HCT116 (cell line): ENCODE results near the gene GSTA3. TPM values are rescaled to one million over a fixed set of nuclear protein-coding genes. Genes with fewer than 3 reads are reported as not detected.
"Not testable (repeated sequence)": the region's sequence is repeated elsewhere in the genome, so short reads cannot be mapped to it uniquely, and the experiment has no call there.

Experiments
- ATAC-seq: fragments of 200-7000 bp; cut with Tn5 transposase; 2 replicates; pipeline ENCODE4 v1.9.1; 2020; ENCODE audit warnings: mild to moderate bottlenecking, moderate library complexity
- BruUV-seq: library from RNA; stranded (reverse); fragments of 400-500 nt; replicated peaks from 2 replicates; lab custom pipeline; 2021; lab: Mats Ljungman, UMichigan
- CTCF ChIA-PET: fragments of 300-600 bp; sonication (Branson Sonifier 250); formaldehyde crosslinking; loops from one replicate; lab custom pipeline; 2021; ENCODE audit warnings: antibody characterized with exemption; lab: Charles Lee
- POLR2A ChIA-PET: fragments of 300-600, 350-600 bp; sonication (Branson Sonifier 250); formaldehyde crosslinking; loops from one replicate; lab custom pipeline; 2021; ENCODE audit warnings: antibody characterized with exemption; lab: Charles Lee
- RAD21 ChIA-PET, 2 experiments: fragments of 300-600 bp; sonication (Branson Sonifier 250); formaldehyde crosslinking; loops; one replicate each; lab custom pipeline; 2023; ENCODE audit warnings: low total read pairs in 2 of 2; ENCODE audit not compliant: uncharacterized antibody in 2 of 2, unreplicated experiment in 2 of 2, low non-redundant PET in 1 of 2; lab: Charles Lee
- DNase-seq: peaks from one replicate; pipeline ENCODE4 v3.0.0-alpha.2; 2010; ENCODE audit warnings: low read depth, low spot score
- H2AFZ ChIP-seq: fragments of 200-600 bp; shearing (Covaris generic), sonication (generic); 2 replicates; pipeline ENCODE4 v1.6.1; 2017; ENCODE audit warnings: low read depth, mixed run types, mixed read lengths, antibody characterized with exemption, low read length; ENCODE audit not compliant: poor library complexity, severe bottlenecking
- H3K27ac ChIP-seq: 2 replicates; pipeline ENCODE4 v1.5.1; 2012; ENCODE audit warnings: low read depth, low read length
- H3K27me3 ChIP-seq: fragments of 200-600 bp; sonication (generic); 2 replicates; pipeline ENCODE4 v1.6.1; 2016; ENCODE audit warnings: mixed run types, low read length, mixed read lengths; ENCODE audit not compliant: insufficient read depth
- H3K36me3 ChIP-seq, 2 experiments: fragments of 200-500 bp in 1 of 2; fragments of 200-600 bp in 1 of 2; sonication (Bioruptor generic) in 1 of 2; sonication (generic) in 1 of 2; 2 replicates each; pipeline versions ENCODE4 v1.5.1 to v1.6.1; 2014 to 2016; ENCODE audit warnings: low read length in 2 of 2, inconsistent platforms in 1 of 2, mixed read lengths in 1 of 2, mixed run types in 1 of 2; ENCODE audit not compliant: insufficient read depth in 2 of 2, control insufficient read depth in 1 of 2
- H3K4me1 ChIP-seq, 2 experiments: fragments of 200-600 bp in 1 of 2; sonication (generic) in 1 of 2; 2 replicates each; pipeline versions ENCODE4 v1.5.1 to v1.6.1; 2012 to 2017; ENCODE audit warnings: low read length in 2 of 2, inconsistent platforms in 1 of 2, mild to moderate bottlenecking in 1 of 2, mixed read lengths in 1 of 2, mixed run types in 1 of 2, moderate library complexity in 1 of 2; ENCODE audit not compliant: insufficient read depth in 2 of 2, control insufficient read depth in 1 of 2
- H3K4me2 ChIP-seq: fragments of 200-600 bp; sonication (generic); 2 replicates; pipeline ENCODE4 v1.6.1; 2017; ENCODE audit warnings: mixed run types, low read length, mixed read lengths
- H3K4me3 ChIP-seq, 2 experiments: fragments of 200-600 bp in 1 of 2; sonication (generic) in 1 of 2; replicated peaks in 1 of 2; 2 replicates each; pipeline ENCODE4 v1.5.1; 2011 to 2016; ENCODE audit warnings: low read length in 2 of 2, control low read depth in 1 of 2, low read depth in 1 of 2, mild to moderate bottlenecking in 1 of 2, mixed read lengths in 1 of 2, mixed run types in 1 of 2
- H3K79me2 ChIP-seq: fragments of 200-600 bp; sonication (generic); 2 replicates; pipeline ENCODE4 v1.6.1; 2017; ENCODE audit warnings: mild to moderate bottlenecking, mixed run types, low read length, moderate library complexity, mixed read lengths; ENCODE audit not compliant: insufficient read depth
- H3K9ac ChIP-seq: fragments of 200-600 bp; sonication (generic); 2 replicates; pipeline ENCODE4 v1.6.1; 2016; ENCODE audit warnings: low read length, mixed read lengths
- H3K9me2 ChIP-seq: fragments of 200-600 bp; sonication (generic), shearing (Covaris generic); 2 replicates; pipeline ENCODE4 v1.6.1; 2017; ENCODE audit warnings: mixed run types, mild to moderate bottlenecking, moderate library complexity; ENCODE audit not compliant: insufficient read depth
- H3K9me3 ChIP-seq, 2 experiments: fragments of 200-500 bp in 1 of 2; fragments of 200-600 bp in 1 of 2; sonication (Bioruptor generic) in 1 of 2; sonication (generic) in 1 of 2; 2 replicates each; pipeline ENCODE4 v1.6.1; 2014 to 2017; ENCODE audit warnings: low read length in 2 of 2, mixed read lengths in 2 of 2, inconsistent platforms in 1 of 2, low read depth in 1 of 2, mild to moderate bottlenecking in 1 of 2, mixed run types in 1 of 2, moderate library complexity in 1 of 2; ENCODE audit not compliant: control insufficient read depth in 1 of 2, insufficient read depth in 1 of 2
- H4K20me1 ChIP-seq: fragments of 200-600 bp; sonication (generic), shearing (Covaris generic); 2 replicates; pipeline ENCODE4 v1.6.1; 2017; ENCODE audit warnings: mixed run types, mild to moderate bottlenecking, moderate library complexity; ENCODE audit not compliant: insufficient read depth
- CBX3 ChIP-seq: IDR thresholded peaks from 2 replicates; pipeline ENCODE4 v1.6.1; 2012; ENCODE audit warnings: low read depth
- CEBPB ChIP-seq: IDR thresholded peaks from 2 replicates; pipeline ENCODE4 v1.6.1; 2012; ENCODE audit warnings: low read depth
- EGR1 ChIP-seq: IDR thresholded peaks from 2 replicates; pipeline ENCODE4 v1.6.1; 2012; ENCODE audit warnings: low read depth
- EZH2 ChIP-seq: fragments of 200-600 bp; sonication (generic); IDR thresholded peaks from 2 replicates; pipeline ENCODE4 v1.6.1; 2017; ENCODE audit warnings: antibody characterized with exemption, mixed run types
- EZH2phosphoT487 ChIP-seq: fragments of 200-600 bp; IDR thresholded peaks from 2 replicates; pipeline ENCODE4 v1.6.1; 2018; ENCODE audit warnings: antibody characterized with exemption, borderline replicate concordance
- JUND ChIP-seq: IDR thresholded peaks from 2 replicates; pipeline ENCODE4 v1.6.1; 2012
- SIN3A ChIP-seq: IDR thresholded peaks from 2 replicates; pipeline ENCODE4 v1.6.1; 2012; ENCODE audit warnings: low read depth
- SP1 ChIP-seq: IDR thresholded peaks from 2 replicates; pipeline ENCODE4 v1.6.1; 2012; ENCODE audit warnings: low read depth
- YY1 ChIP-seq: IDR thresholded peaks from 2 replicates; pipeline ENCODE4 v1.6.1; 2011; ENCODE audit warnings: low read length, low read depth, moderate library complexity, mild to moderate bottlenecking; ENCODE audit not compliant: insufficient replicate concordance; ENCODE audit errors: extremely low read depth
- ZNF274 ChIP-seq: fragments of 200-500 bp; sonication (Bioruptor generic); IDR thresholded peaks from 2 replicates; pipeline ENCODE4 v1.6.1; 2014; ENCODE audit warnings: mild to moderate bottlenecking, low read depth, low read length, inconsistent platforms
- intact Hi-C: fragments of 100-400 bp; cut with micrococcal nuclease; formaldehyde crosslinking; loops from 2 replicates; pipeline ENCODE4 v1.10.0; 2022
- total RNA-seq: library from RNA; stranded (reverse); gene quantifications from one replicate; pipeline ENCODE4 v1.2.1, GENCODE V29; 2021; ENCODE audit not compliant: unreplicated experiment
- TF ChIP-seq, protein P1 (sequence below): IDR thresholded peaks from 2 replicates; pipeline ENCODE4 v1.6.1; 2011; ENCODE audit warnings: mild to moderate bottlenecking, low read length, moderate library complexity; ENCODE audit not compliant: insufficient replicate concordance; ENCODE audit errors: extremely low read depth

Gene GSTA3
- total RNA-seq, 1 experiment from 2014 or later: not detected

DNA sequence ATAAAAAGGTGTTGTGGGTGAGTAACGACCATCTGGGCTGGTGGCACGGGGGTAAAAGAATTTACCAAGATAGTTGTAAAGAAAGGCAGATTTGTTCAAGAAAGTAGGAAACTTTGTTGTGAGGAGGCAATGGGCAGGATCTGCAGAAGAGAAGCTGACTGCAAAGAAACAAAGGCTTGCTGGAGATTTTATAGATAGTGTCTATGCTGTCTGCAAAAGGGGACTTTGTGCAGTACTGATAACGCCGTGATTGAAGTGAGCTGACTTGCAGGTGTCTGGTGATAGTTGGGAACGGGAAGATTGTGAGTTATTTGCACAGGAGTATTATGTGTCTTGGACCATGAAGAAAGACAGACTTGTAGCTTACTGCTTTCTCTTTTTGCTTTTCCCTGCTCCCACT is 36.8 kb upstream of the GSTA3 start:
- TF ChIP-seq ZNF274: no peak
- Histone ChIP-seq H4K20me1 (no peaks in the 10 kb centered on the region), H3K27ac (no peak overlapping the region), H3K4me1 (no peaks in the 10 kb centered on the region), H3K4me3 (no peak overlapping the region), H3K36me3 (no peaks in the 10 kb centered on the region), H3K27me3 (no peaks in the 10 kb centered on the region), H3K79me2 (no peaks in the 10 kb centered on the region), H2AFZ (no peak overlapping the region), H3K9me2 (no peaks in the 10 kb centered on the region; the same call in 1 of the 2 replicates), H3K9ac (no peak overlapping the region), H3K4me2 (no peak overlapping the region), H3K9me3 (no peaks in the 10 kb centered on the region)
- intact Hi-C loops: no loop called here
- POLR2A ChIA-PET: no interaction called here
- no peak for ATAC-seq
- no peak for DNase-seq
- BruUV-seq: no TSS peak
- RAD21 ChIA-PET: no interaction called here
- CTCF ChIA-PET: no interaction called here

GRCh38 chr6:52942821-52943220 is 33.3 kb upstream of the GSTA3 start:
- H3K27ac ChIP-seq, H3K4me2 ChIP-seq, H4K20me1 ChIP-seq, H3K79me2 ChIP-seq, H3K9me2 ChIP-seq, H3K4me1 ChIP-seq, H3K27me3 ChIP-seq, ATAC-seq, POLR2A ChIA-PET, BruUV-seq, H3K9me3 ChIP-seq, H2AFZ ChIP-seq, CTCF ChIA-PET, DNase-seq, intact Hi-C loops, H3K4me3 ChIP-seq, H3K36me3 ChIP-seq, RAD21 ChIA-PET, H3K9ac ChIP-seq: not testable (repeated sequence)

- ChIA-PET CTCF (no interaction called here), POLR2A (no interaction called here), RAD21 (no interaction called here)
- no TSS peak for BruUV-seq
- Histone ChIP-seq H3K9me2 (no peaks in the 10 kb centered on the region), H3K9me3 (no peaks in the 10 kb centered on the region), H3K4me3 (no peak overlapping the region), H3K27ac (no peak overlapping the region), H4K20me1 (no peaks in the 10 kb centered on the region), H2AFZ (no peak overlapping the region), H3K36me3 (no peaks in the 10 kb centered on the region), H3K9ac (no peak overlapping the region), H3K4me2 (no peak overlapping the region), H3K79me2 (no peaks in the 10 kb centered on the region), H3K27me3 (no peaks in the 10 kb centered on the region), H3K4me1 (no peaks in the 10 kb centered on the region)
- ATAC-seq: no peak
- intact Hi-C loops: no loop called here
- no peak for DNase-seq
- TF ChIP-seq CBX3 (no peak), JUND (no peak), EZH2 (no peak), SIN3A (no peak), EGR1 (no peak), SP1 (no peak), EZH2phosphoT487 (no peak), YY1 (no peak), CEBPB (no peak)
- TF ChIP-seq, protein P1, sequence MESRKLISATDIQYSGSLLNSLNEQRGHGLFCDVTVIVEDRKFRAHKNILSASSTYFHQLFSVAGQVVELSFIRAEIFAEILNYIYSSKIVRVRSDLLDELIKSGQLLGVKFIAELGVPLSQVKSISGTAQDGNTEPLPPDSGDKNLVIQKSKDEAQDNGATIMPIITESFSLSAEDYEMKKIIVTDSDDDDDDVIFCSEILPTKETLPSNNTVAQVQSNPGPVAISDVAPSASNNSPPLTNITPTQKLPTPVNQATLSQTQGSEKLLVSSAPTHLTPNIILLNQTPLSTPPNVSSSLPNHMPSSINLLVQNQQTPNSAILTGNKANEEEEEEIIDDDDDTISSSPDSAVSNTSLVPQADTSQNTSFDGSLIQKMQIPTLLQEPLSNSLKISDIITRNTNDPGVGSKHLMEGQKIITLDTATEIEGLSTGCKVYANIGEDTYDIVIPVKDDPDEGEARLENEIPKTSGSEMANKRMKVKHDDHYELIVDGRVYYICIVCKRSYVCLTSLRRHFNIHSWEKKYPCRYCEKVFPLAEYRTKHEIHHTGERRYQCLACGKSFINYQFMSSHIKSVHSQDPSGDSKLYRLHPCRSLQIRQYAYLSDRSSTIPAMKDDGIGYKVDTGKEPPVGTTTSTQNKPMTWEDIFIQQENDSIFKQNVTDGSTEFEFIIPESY: no peak
These were observed 32.7 kb upstream of the GSTA3 start for GRCh38 chr6:52942221-52942620.
